SK-N-SH treated with all-trans-retinoic acid at 6 μM for 48 hours (cell line): ENCODE results near the gene FIGLA.

Source experiments
- BACH2 ChIP-seq: fragments of 250-450 bp; sonication (Bioruptor Pico); IDR thresholded peaks from 2 replicates; pipeline ENCODE4 v1.9.0; 2021; ENCODE audit warnings: mild to moderate bottlenecking, borderline replicate concordance
- CSDC2 ChIP-seq: fragments of 250-450 bp; sonication (Bioruptor Pico); IDR thresholded peaks from 2 replicates; pipeline ENCODE4 v1.5.0; 2020; ENCODE audit warnings: mild to moderate bottlenecking, moderate library complexity
- ESRRG ChIP-seq: fragments of 250-450 bp; sonication (Bioruptor Pico); IDR thresholded peaks from 2 replicates; pipeline ENCODE4 v1.6.1; 2021; ENCODE audit warnings: mild to moderate bottlenecking
- GLIS3 ChIP-seq: fragments of 250-450 bp; sonication (Bioruptor Pico); IDR thresholded peaks from 2 replicates; pipeline ENCODE4 v1.5.0; 2020; ENCODE audit warnings: mild to moderate bottlenecking, moderate library complexity
- ISL1 ChIP-seq: fragments of 250-450 bp; sonication (Bioruptor Pico); IDR thresholded peaks from 2 replicates; pipeline ENCODE4 v2.1.2; 2022; ENCODE audit warnings: mild to moderate bottlenecking, moderate library complexity
- PPARA ChIP-seq: fragments of 250-450 bp; sonication (Bioruptor Pico); IDR thresholded peaks from 2 replicates; pipeline ENCODE4 v1.5.0; 2020; ENCODE audit warnings: mild to moderate bottlenecking, borderline replicate concordance
- TOX ChIP-seq: fragments of 250-450 bp; sonication (Bioruptor Pico); IDR thresholded peaks from 2 replicates; pipeline ENCODE4 v1.8.0; 2021; ENCODE audit warnings: mild to moderate bottlenecking, moderate library complexity, borderline replicate concordance
- ZFP3 ChIP-seq: fragments of 250-450 bp; sonication (Bioruptor Pico); IDR thresholded peaks from 2 replicates; pipeline ENCODE4 v1.5.0; 2020; ENCODE audit warnings: mild to moderate bottlenecking, moderate library complexity
- ZNF565 ChIP-seq: fragments of 450-650 bp; formaldehyde crosslinking; conservative IDR thresholded peaks from 2 replicates; pipeline ENCODE4 v1.5.0; 2020; ENCODE audit warnings: low read depth, mild to moderate bottlenecking, moderate library complexity
- TF ChIP-seq, protein P1 (sequence below): fragments of 250-450 bp; sonication (Bioruptor Pico); IDR thresholded peaks from 2 replicates; pipeline ENCODE4 v1.8.0; 2020; ENCODE audit warnings: mild to moderate bottlenecking, moderate library complexity, borderline replicate concordance

DNA sequence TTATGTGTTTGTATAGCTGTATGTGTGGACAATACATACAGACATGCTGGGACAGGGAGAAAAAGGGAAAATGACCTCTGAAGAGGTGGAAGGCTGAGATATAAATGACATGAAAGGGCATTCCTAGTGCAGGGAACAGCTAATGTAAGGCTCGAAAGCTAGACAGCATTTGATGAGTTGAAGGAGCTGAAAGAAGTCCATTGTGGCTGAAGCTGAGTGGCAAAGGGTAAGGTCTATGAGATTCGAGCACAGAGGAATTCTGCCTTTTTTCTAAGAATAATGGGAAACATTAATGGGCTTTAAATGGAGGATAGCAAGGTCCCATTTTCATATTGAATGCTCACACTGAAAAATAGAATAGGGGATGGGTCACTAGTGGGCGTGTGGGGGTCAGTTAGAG is 46.0 kb downstream of the FIGLA start:
- TF ChIP-seq, protein P1, sequence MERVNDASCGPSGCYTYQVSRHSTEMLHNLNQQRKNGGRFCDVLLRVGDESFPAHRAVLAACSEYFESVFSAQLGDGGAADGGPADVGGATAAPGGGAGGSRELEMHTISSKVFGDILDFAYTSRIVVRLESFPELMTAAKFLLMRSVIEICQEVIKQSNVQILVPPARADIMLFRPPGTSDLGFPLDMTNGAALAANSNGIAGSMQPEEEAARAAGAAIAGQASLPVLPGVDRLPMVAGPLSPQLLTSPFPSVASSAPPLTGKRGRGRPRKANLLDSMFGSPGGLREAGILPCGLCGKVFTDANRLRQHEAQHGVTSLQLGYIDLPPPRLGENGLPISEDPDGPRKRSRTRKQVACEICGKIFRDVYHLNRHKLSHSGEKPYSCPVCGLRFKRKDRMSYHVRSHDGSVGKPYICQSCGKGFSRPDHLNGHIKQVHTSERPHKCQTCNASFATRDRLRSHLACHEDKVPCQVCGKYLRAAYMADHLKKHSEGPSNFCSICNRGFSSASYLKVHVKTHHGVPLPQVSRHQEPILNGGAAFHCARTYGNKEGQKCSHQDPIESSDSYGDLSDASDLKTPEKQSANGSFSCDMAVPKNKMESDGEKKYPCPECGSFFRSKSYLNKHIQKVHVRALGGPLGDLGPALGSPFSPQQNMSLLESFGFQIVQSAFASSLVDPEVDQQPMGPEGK = no peak
- TF ChIP-seq ISL1 = no peak
- TF ChIP-seq ZNF565 (CRISPR knock-in tag) = no peak
- no peak for TF ChIP-seq TOX (CRISPR knock-in tag)
- TF ChIP-seq GLIS3 (CRISPR knock-in tag) = no peak
- TF ChIP-seq ZFP3 (CRISPR knock-in tag) = no peak
- TF ChIP-seq BACH2 (CRISPR knock-in tag) = no peak
- no peak for TF ChIP-seq CSDC2 (CRISPR knock-in tag)
- no peak for TF ChIP-seq PPARA (CRISPR knock-in tag)
- no peak for TF ChIP-seq ESRRG (CRISPR knock-in tag)
